ENCODE measurements around the gene MOB2. TPM values are rescaled to one million over a fixed set of nuclear protein-coding genes. Genes with fewer than 3 reads are reported as not detected.

The MOB2 gene
- total RNA-seq, 1 donor from 2014 or later: 26.4 TPM

DNA sequence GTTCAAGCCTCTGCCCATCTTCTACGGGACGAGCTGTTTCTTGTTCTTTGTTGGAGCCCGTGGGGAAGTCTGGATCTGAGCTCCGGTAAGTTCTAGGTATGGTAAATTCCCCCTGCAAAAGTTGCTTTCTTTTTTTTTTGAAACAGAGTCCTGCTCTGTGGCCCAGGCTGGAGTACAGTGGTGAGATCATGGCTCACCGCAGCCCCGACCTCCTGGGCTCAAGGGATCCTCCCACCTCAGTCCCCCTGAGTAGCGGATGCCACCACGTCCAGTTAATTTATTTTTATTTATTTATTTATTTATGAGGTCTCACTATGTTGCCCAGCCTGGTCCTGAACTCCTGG, 35.5 kb upstream of the MOB2 start:
- no peak overlapping the region for H2AFZ ChIP-seq (ENCODE audit: low read depth, low read length)
- DNase-seq (ENCODE audit: low read depth): no peak
- H3K4me1 Mint-ChIP-seq (ENCODE audit: low read depth, unreplicated experiment): peaks cover 7% of the 10 kb centered on the region
- FAIRE-seq: no peak
- H3K9me3 Mint-ChIP-seq (ENCODE audit: unreplicated experiment): no peaks in the 10 kb centered on the region
- H3K27me3 ChIP-seq (ENCODE audit: insufficient read depth, low read length): no peaks in the 10 kb centered on the region
- no peak overlapping the region for H3K4me3 Mint-ChIP-seq (ENCODE audit: unreplicated experiment)
- H3K27ac Mint-ChIP-seq (ENCODE audit: unreplicated experiment): no peak overlapping the region
- no peak overlapping the region for H3K27ac ChIP-seq (ENCODE audit: low read depth, low read length)
- peaks cover 86% of the 10 kb centered on the region for H3K79me2 ChIP-seq (ENCODE audit: insufficient read depth, low read length)
- TF ChIP-seq, protein P1, sequence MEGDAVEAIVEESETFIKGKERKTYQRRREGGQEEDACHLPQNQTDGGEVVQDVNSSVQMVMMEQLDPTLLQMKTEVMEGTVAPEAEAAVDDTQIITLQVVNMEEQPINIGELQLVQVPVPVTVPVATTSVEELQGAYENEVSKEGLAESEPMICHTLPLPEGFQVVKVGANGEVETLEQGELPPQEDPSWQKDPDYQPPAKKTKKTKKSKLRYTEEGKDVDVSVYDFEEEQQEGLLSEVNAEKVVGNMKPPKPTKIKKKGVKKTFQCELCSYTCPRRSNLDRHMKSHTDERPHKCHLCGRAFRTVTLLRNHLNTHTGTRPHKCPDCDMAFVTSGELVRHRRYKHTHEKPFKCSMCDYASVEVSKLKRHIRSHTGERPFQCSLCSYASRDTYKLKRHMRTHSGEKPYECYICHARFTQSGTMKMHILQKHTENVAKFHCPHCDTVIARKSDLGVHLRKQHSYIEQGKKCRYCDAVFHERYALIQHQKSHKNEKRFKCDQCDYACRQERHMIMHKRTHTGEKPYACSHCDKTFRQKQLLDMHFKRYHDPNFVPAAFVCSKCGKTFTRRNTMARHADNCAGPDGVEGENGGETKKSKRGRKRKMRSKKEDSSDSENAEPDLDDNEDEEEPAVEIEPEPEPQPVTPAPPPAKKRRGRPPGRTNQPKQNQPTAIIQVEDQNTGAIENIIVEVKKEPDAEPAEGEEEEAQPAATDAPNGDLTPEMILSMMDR (IDR thresholded peaks at IDR 0.05; ENCODE audit: insufficient read depth, low read depth, low read length): no peak
- no peak for TF ChIP-seq EZH2 (IDR thresholded peaks at IDR 0.05; ENCODE audit: insufficient read depth, low read length)
- H3K36me3 Mint-ChIP-seq (ENCODE audit: low read depth, unreplicated experiment): no peaks in the 10 kb centered on the region
- no peak overlapping the region for H3K4me2 ChIP-seq (ENCODE audit: low read length)
- no peaks in the 10 kb centered on the region for H3K27me3 Mint-ChIP-seq (ENCODE audit: low read depth, unreplicated experiment)
- peaks cover 98% of the 10 kb centered on the region for H4K20me1 ChIP-seq (ENCODE audit: insufficient read depth, low read length)
- H3K9me3 ChIP-seq (ENCODE audit: insufficient read depth, low read depth, low read length): no peaks in the 10 kb centered on the region
- H3K36me3 ChIP-seq (ENCODE audit: insufficient read depth, low read length): peaks cover 3% of the 10 kb centered on the region
- no peak overlapping the region for H3K4me3 ChIP-seq (ENCODE audit: insufficient read depth, low read depth, low read length)
- no peak overlapping the region for H3K9ac ChIP-seq (ENCODE audit: low read length)
- H3K4me1 ChIP-seq (ENCODE audit: insufficient read depth, low read length): peaks cover 7% of the 10 kb centered on the region

DNA sequence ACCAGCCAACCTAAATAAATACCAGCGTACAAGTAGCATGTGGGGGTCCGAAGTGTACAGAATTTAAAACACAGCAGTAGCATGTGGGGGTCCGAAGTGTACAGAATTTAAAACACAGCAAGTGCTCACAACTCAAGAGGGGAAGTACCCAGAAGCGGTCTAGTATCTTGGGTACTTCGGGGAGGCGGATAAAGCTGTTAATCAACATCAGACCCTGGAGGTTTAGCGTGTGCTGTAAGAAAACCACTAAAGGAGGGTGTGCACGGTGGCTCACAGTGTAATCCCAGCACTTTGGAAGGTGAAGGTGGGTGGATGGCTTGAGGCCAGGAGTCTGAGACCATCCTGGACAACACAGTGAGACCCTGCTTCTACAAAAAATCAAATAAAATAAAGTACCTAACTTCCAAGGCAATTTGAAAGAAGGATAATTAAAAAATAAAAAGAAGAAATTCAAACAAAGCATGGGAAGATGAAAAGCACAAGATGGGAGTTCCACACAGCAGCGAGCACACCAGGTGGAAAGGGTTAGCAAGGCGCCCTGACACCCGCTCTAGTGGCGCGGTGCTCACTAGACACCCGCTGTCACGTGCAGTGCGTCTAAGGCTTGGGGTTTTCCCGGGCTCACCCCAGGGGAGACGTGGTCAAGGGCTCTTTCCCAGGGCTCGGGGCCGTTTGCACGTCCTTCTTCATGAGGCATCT, 35.0 kb upstream of the MOB2 start:
- Histone ChIP-seq H3K4me1 (ENCODE audit: insufficient read depth, low read length) (peaks cover 9% of the 10 kb centered on the region), H3K9me3 (ENCODE audit: insufficient read depth, low read depth, low read length) (no peaks in the 10 kb centered on the region), H3K79me2 (ENCODE audit: insufficient read depth, low read length) (peaks cover 84% of the 10 kb centered on the region), H3K27ac (ENCODE audit: low read depth, low read length) (no peak overlapping the region), H3K9ac (ENCODE audit: low read length) (no peak overlapping the region), H3K4me3 (ENCODE audit: insufficient read depth, low read depth, low read length) (no peak overlapping the region), H4K20me1 (ENCODE audit: insufficient read depth, low read length) (peaks cover 98% of the 10 kb centered on the region), H3K27me3 (ENCODE audit: insufficient read depth, low read length) (no peaks in the 10 kb centered on the region), H3K4me2 (ENCODE audit: low read length) (peak overlapping the region; percentile 25), H3K36me3 (ENCODE audit: insufficient read depth, low read length) (peaks cover 3% of the 10 kb centered on the region), H2AFZ (ENCODE audit: low read depth, low read length) (no peak overlapping the region)
- no peaks in the 10 kb centered on the region for H3K9me3 Mint-ChIP-seq (ENCODE audit: unreplicated experiment)
- no peaks in the 10 kb centered on the region for H3K36me3 Mint-ChIP-seq (ENCODE audit: low read depth, unreplicated experiment)
- H3K27me3 Mint-ChIP-seq (ENCODE audit: low read depth, unreplicated experiment): no peaks in the 10 kb centered on the region
- DNase-seq (ENCODE audit: low read depth) (no peak), FAIRE-seq (no peak)
- no peak overlapping the region for H3K4me3 Mint-ChIP-seq (ENCODE audit: unreplicated experiment)
- H3K27ac Mint-ChIP-seq (ENCODE audit: unreplicated experiment): no peak overlapping the region
- H3K4me1 Mint-ChIP-seq (ENCODE audit: low read depth, unreplicated experiment): peaks cover 11% of the 10 kb centered on the region
- TF ChIP-seq EZH2 (IDR thresholded peaks at IDR 0.05; ENCODE audit: insufficient read depth, low read length): no peak
- TF ChIP-seq, protein P1 (IDR thresholded peaks at IDR 0.05; ENCODE audit: insufficient read depth, low read depth, low read length): no peak

DNA sequence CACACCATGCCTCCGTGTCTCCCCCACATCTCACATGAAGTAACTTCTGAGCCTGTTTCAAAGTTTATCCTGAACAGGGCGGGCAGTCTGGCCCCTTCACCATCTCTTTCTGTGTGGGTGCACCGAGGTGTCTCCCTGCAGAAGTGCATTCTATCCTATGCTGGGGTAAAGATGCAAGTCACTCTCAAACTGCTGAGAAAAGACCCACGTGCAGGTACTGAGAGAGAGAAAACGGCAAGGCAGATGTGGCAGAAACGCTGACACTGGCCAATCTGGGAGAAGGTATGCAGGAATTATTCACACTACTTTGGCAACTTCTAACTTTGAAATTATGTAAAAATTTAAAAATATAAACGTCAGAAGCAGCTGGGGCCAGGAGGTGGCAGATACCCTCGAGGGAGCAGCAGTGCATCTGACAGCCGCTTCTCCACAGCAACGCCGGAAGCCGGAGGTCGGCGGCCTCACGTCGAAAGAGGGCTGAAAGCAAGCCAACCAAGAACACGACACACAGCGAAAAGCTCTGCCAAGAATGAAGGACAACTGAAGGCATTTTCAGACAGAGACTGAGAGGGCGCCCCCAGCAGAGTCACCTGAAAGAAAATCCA, 34.2 kb upstream of the MOB2 start:
- peaks cover 3% of the 10 kb centered on the region for H3K36me3 ChIP-seq (ENCODE audit: insufficient read depth, low read length)
- H3K4me2 ChIP-seq (ENCODE audit: low read length): peak overlapping the region; percentile 25
- Mint-ChIP-seq H3K27me3 (ENCODE audit: low read depth, unreplicated experiment) (no peaks in the 10 kb centered on the region), H3K36me3 (ENCODE audit: low read depth, unreplicated experiment) (no peaks in the 10 kb centered on the region), H3K27ac (ENCODE audit: unreplicated experiment) (no peak overlapping the region), H3K4me3 (ENCODE audit: unreplicated experiment) (no peak overlapping the region), H3K4me1 (ENCODE audit: low read depth, unreplicated experiment) (peaks cover 19% of the 10 kb centered on the region), H3K9me3 (ENCODE audit: unreplicated experiment) (no peaks in the 10 kb centered on the region)
- no peak overlapping the region for H3K9ac ChIP-seq (ENCODE audit: low read length)
- no peak overlapping the region for H3K27ac ChIP-seq (ENCODE audit: low read depth, low read length)
- peaks cover 99% of the 10 kb centered on the region for H4K20me1 ChIP-seq (ENCODE audit: insufficient read depth, low read length)
- H3K27me3 ChIP-seq (ENCODE audit: insufficient read depth, low read length): no peaks in the 10 kb centered on the region
- no peak overlapping the region for H2AFZ ChIP-seq (ENCODE audit: low read depth, low read length)
- H3K9me3 ChIP-seq (ENCODE audit: insufficient read depth, low read depth, low read length): no peaks in the 10 kb centered on the region
- peaks cover 84% of the 10 kb centered on the region for H3K79me2 ChIP-seq (ENCODE audit: insufficient read depth, low read length)
- FAIRE-seq (no peak), DNase-seq (ENCODE audit: low read depth) (no peak)
- TF ChIP-seq EZH2 (IDR thresholded peaks at IDR 0.05; ENCODE audit: insufficient read depth, low read length): no peak
- TF ChIP-seq, protein P1 (IDR thresholded peaks at IDR 0.05; ENCODE audit: insufficient read depth, low read depth, low read length): no peak
- no peak overlapping the region for H3K4me3 ChIP-seq (ENCODE audit: insufficient read depth, low read depth, low read length)
- peaks cover 17% of the 10 kb centered on the region for H3K4me1 ChIP-seq (ENCODE audit: insufficient read depth, low read length)
